Activated T-cell treated with anti-CD3 and anti-CD28 coated beads, Interleukin-2, amount 50 U/mL, for 4 hours (primary cell): ENCODE results near the gene NAP1L4. TPM values are rescaled to one million over a fixed set of nuclear protein-coding genes. Genes with fewer than 3 reads are reported as not detected.

Experiments used
- ATAC-seq, 2 donors: fragments of 200-7000 bp; cut with Tn5 transposase; one replicate each; pipeline ENCODE4 v1.10.0; 2021
- DNase-seq: peaks from one replicate; pipeline ENCODE4 v3.0.0-alpha.2; 2020
- H3K27me3 Mint-ChIP-seq: one replicate; pipeline ENCODE4 v1.8.0; 2021; ENCODE audit warnings: low read depth, mixed read lengths
- H3K36me3 Mint-ChIP-seq: one replicate; pipeline ENCODE4 v1.8.0; 2022; ENCODE audit warnings: mixed read lengths; ENCODE audit not compliant: insufficient read depth
- H3K4me1 Mint-ChIP-seq: one replicate; pipeline ENCODE4 v1.8.0; 2021; ENCODE audit warnings: low read depth, mixed read lengths
- H3K4me3 Mint-ChIP-seq: one replicate; pipeline ENCODE4 v1.8.0; 2021; ENCODE audit warnings: mild to moderate bottlenecking, moderate library complexity, mixed read lengths
- H3K9me3 Mint-ChIP-seq: one replicate; pipeline ENCODE4 v1.8.0; 2021; ENCODE audit warnings: mixed read lengths
- total RNA-seq, 3 donors: library from RNA; stranded (reverse); gene quantifications; one replicate each; pipeline ENCODE4 v1.2.1, GENCODE V29; 2021

The NAP1L4 gene
- total RNA-seq, 3 donors from 2014 or later, result 194 to 201 (median 199) TPM

- Mint-ChIP-seq H3K4me1 (peaks cover 19% of the 10 kb centered on the region), H3K9me3 (no peaks in the 10 kb centered on the region), H3K36me3 (no peaks in the 10 kb centered on the region), H3K27me3 (peaks cover 13% of the 10 kb centered on the region), H3K4me3 (no peak overlapping the region)
- no peak for ATAC-seq
- no peak for DNase-seq
Measured at GRCh38 chr11:2926611-2927051, 65.5 kb downstream of the NAP1L4 start.

- H3K4me3 Mint-ChIP-seq, result no peak overlapping the region
- peaks cover 15% of the 10 kb centered on the region for H3K4me1 Mint-ChIP-seq
- no peak for DNase-seq
- H3K9me3 Mint-ChIP-seq, result no peaks in the 10 kb centered on the region
- ATAC-seq, result no peak
- H3K27me3 Mint-ChIP-seq, result peaks cover 13% of the 10 kb centered on the region
- no peaks in the 10 kb centered on the region for H3K36me3 Mint-ChIP-seq
Measured at GRCh38 chr11:2924821-2925675, 67.1 kb downstream of the NAP1L4 start.

GRCh38 chr11:2924381-2924780 is 67.7 kb downstream of the NAP1L4 start:
- no peaks in the 10 kb centered on the region for H3K9me3 Mint-ChIP-seq
- no peaks in the 10 kb centered on the region for H3K36me3 Mint-ChIP-seq
- ATAC-seq (no peak), DNase-seq (no peak)
- peaks cover 10% of the 10 kb centered on the region for H3K27me3 Mint-ChIP-seq
- no peak overlapping the region for H3K4me3 Mint-ChIP-seq
- peaks cover 12% of the 10 kb centered on the region for H3K4me1 Mint-ChIP-seq

- H3K4me1 Mint-ChIP-seq, result peaks cover 9% of the 10 kb centered on the region
- ATAC-seq, result no peak
- no peak overlapping the region for H3K4me3 Mint-ChIP-seq
- no peak for DNase-seq
- H3K36me3 Mint-ChIP-seq, result no peaks in the 10 kb centered on the region
- H3K9me3 Mint-ChIP-seq, result no peaks in the 10 kb centered on the region
- peaks cover 8% of the 10 kb centered on the region for H3K27me3 Mint-ChIP-seq
Measured at GRCh38 chr11:2923446-2924375, 68.4 kb downstream of the NAP1L4 start.

- ATAC-seq (no peak), DNase-seq (no peak)
- Mint-ChIP-seq H3K4me3 (no peak overlapping the region), H3K9me3 (no peaks in the 10 kb centered on the region), H3K4me1 (peaks cover 1% of the 10 kb centered on the region), H3K36me3 (no peaks in the 10 kb centered on the region), H3K27me3 (peaks cover under 1% of the 10 kb centered on the region)
Measured at GRCh38 chr11:2922655-2923054, 69.5 kb downstream of the NAP1L4 start.

GRCh38 chr11:2921742-2922493 is 70.2 kb downstream of the NAP1L4 start:
- DNase-seq (no peak), ATAC-seq (no peak)
- H3K9me3 Mint-ChIP-seq, result no peaks in the 10 kb centered on the region
- no peak overlapping the region for H3K4me3 Mint-ChIP-seq
- H3K27me3 Mint-ChIP-seq, result no peaks in the 10 kb centered on the region
- no peaks in the 10 kb centered on the region for H3K36me3 Mint-ChIP-seq
- H3K4me1 Mint-ChIP-seq, result no peaks in the 10 kb centered on the region

GRCh38 chr11:2921261-2921660 is 70.9 kb downstream of the NAP1L4 start:
- Mint-ChIP-seq H3K27me3 (no peaks in the 10 kb centered on the region), H3K4me1 (no peaks in the 10 kb centered on the region), H3K4me3 (no peak overlapping the region), H3K36me3 (no peaks in the 10 kb centered on the region), H3K9me3 (no peaks in the 10 kb centered on the region)
- DNase-seq (no peak), ATAC-seq (no peak)

- no peak for DNase-seq
- H3K4me1 Mint-ChIP-seq, result no peaks in the 10 kb centered on the region
- H3K36me3 Mint-ChIP-seq, result no peaks in the 10 kb centered on the region
- H3K27me3 Mint-ChIP-seq, result no peaks in the 10 kb centered on the region
- no peak overlapping the region for H3K4me3 Mint-ChIP-seq
- no peak for ATAC-seq
- no peaks in the 10 kb centered on the region for H3K9me3 Mint-ChIP-seq
Measured at GRCh38 chr11:2920343-2920742, 71.8 kb downstream of the NAP1L4 start.

- no peaks in the 10 kb centered on the region for H3K36me3 Mint-ChIP-seq
- no peaks in the 10 kb centered on the region for H3K9me3 Mint-ChIP-seq
- H3K4me1 Mint-ChIP-seq, result no peaks in the 10 kb centered on the region
- no peak for ATAC-seq
- no peak overlapping the region for H3K4me3 Mint-ChIP-seq
- H3K27me3 Mint-ChIP-seq, result no peaks in the 10 kb centered on the region
- no peak for DNase-seq
Measured at GRCh38 chr11:2919837-2920236, 72.3 kb downstream of the NAP1L4 start.

GRCh38 chr11:2919188-2919587 is 72.9 kb downstream of the NAP1L4 start:
- Mint-ChIP-seq H3K4me1 (no peaks in the 10 kb centered on the region), H3K9me3 (no peaks in the 10 kb centered on the region), H3K36me3 (no peaks in the 10 kb centered on the region), H3K27me3 (no peaks in the 10 kb centered on the region), H3K4me3 (no peak overlapping the region)
- ATAC-seq, result no peak
- DNase-seq, result no peak

- H3K9me3 Mint-ChIP-seq, result no peaks in the 10 kb centered on the region
- no peak for ATAC-seq
- H3K36me3 Mint-ChIP-seq, result no peaks in the 10 kb centered on the region
- H3K27me3 Mint-ChIP-seq, result no peaks in the 10 kb centered on the region
- no peak overlapping the region for H3K4me3 Mint-ChIP-seq
- no peak for DNase-seq
- H3K4me1 Mint-ChIP-seq, result peaks cover 10% of the 10 kb centered on the region
Measured at GRCh38 chr11:2917842-2918490, 74.2 kb downstream of the NAP1L4 start.

GRCh38 chr11:2916892-2917645 is 75.1 kb downstream of the NAP1L4 start:
- Mint-ChIP-seq H3K36me3 (no peaks in the 10 kb centered on the region), H3K27me3 (no peaks in the 10 kb centered on the region), H3K9me3 (no peaks in the 10 kb centered on the region), H3K4me1 (peaks cover 10% of the 10 kb centered on the region), H3K4me3 (no peak overlapping the region)
- ATAC-seq (no peak), DNase-seq (no peak)
